GM12891 (cell line): ENCODE results near the gene KCND3.

Source experiments
- DNase-seq: peaks from one replicate; pipeline ENCODE4 v3.0.0; 2011; ENCODE audit warnings: low spot score; ENCODE audit not compliant: insufficient read length
- FAIRE-seq: peaks from 2 replicates; lab custom pipeline; 2011; peaks lifted over from hg19 to GRCh38; lab: Jason Lieb, UNC
- PAX5 ChIP-seq: IDR thresholded peaks from 2 replicates; pipeline ENCODE4 v1.6.1; 2011; ENCODE audit warnings: low read length, moderate library complexity, mild to moderate bottlenecking; ENCODE audit not compliant: insufficient read depth, severe bottlenecking
- POLR2A ChIP-seq: IDR thresholded peaks from 2 replicates; pipeline ENCODE4 v1.6.1; 2011; ENCODE audit warnings: low read depth, low read length, control low read depth
- POLR2AphosphoS5 ChIP-seq: IDR thresholded peaks from 2 replicates; pipeline ENCODE4 v1.6.1; 2011; ENCODE audit warnings: low read depth, low read length, control low read depth
- POU2F2 ChIP-seq: IDR thresholded peaks from 2 replicates; pipeline ENCODE4 v1.6.1; 2011; ENCODE audit warnings: low read depth, mild to moderate bottlenecking, control low read depth, low read length, moderate library complexity
- SPI1 ChIP-seq: IDR thresholded peaks from 2 replicates; pipeline ENCODE4 v1.6.1; 2011; ENCODE audit warnings: low read depth, low read length, control low read depth
- TAF1 ChIP-seq: IDR thresholded peaks from 2 replicates; pipeline ENCODE4 v1.6.1; 2011; ENCODE audit warnings: low read depth, low read length, control low read depth

KCND3 gene

GRCh38 chr1:111990026-111990877 is 784 bp upstream of the KCND3 start:
- TF ChIP-seq POLR2AphosphoS5 (no peak), PAX5 (no peak), POLR2A (no peak), SPI1 (no peak)
- FAIRE-seq (no peak), DNase-seq (no peak)

DNA sequence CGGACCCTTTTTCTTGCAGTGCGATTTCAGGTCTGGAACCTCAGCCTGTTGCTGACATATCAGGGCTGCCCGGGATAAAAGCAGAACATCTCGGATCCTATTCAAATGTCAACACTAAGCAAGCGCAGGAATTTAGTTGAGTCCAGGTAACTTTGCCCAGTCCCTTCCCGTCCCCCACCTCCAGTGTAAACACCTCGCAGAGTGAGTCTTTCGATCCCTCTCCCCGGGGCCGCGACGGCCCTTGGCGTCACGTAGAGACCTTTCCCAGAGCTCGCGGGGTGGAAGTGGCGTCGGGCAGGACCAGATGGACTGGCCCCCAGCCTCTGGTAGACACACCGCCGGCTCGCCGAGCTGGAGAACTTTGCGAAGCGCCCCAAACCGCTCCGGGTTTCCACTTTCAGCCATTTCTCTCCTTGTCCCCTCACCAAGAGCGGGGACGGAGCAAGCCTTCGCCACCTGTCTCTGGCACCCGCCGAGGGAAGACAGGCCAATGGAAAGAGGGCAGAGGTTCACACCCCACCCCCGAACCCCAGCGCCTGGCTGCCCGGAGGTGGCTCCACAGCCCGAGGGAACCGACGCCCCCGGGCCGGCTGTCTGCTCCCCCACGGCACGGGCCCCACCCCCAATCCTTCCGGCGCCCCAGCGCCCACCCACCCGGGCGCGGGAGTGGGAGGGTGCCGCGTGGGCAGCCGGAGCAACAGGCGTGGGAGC is 570 bp downstream of the KCND3 start:
- FAIRE-seq, result no peak
- no peak for DNase-seq
- TF ChIP-seq SPI1 (no peak), TAF1 (no peak), POLR2A (no peak), PAX5 (no peak), POU2F2 (no peak)

GRCh38 chr1:111988377-111988742 is 1.1 kb downstream of the KCND3 start:
- FAIRE-seq (no peak), DNase-seq (no peak)

DNA sequence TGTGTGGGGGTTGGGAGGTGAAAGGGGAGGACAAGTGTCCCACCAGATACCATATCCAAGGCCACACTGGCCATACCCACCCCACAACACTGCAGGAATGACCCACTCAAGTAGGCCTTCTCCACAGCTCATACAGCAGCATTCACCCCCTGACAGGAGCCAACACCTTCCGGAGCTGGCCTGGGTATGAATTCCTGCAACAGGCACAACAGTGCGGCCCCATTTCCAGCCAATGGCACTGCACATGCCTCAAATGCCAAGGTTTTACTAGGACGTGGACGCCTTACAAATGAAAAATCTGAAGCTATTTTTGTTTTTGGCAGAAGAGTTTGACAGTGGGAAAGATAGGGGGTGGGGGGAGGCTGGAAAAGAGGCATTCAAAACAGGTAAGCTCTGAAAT is 2.0 kb downstream of the KCND3 start:
- no peak for TF ChIP-seq POLR2AphosphoS5
- no peak for TF ChIP-seq PAX5
- no peak for TF ChIP-seq POU2F2
- TF ChIP-seq TAF1, result no peak
- TF ChIP-seq SPI1, result no peak
- DNase-seq (no peak), FAIRE-seq (no peak)

More at GRCh38 chr1:111988377-111988742, 1.1 kb downstream of the KCND3 start:
- TF ChIP-seq POLR2A (no peak), SPI1 (no peak), PAX5 (no peak), TAF1 (no peak), POU2F2 (no peak), POLR2AphosphoS5 (no peak)

DNA sequence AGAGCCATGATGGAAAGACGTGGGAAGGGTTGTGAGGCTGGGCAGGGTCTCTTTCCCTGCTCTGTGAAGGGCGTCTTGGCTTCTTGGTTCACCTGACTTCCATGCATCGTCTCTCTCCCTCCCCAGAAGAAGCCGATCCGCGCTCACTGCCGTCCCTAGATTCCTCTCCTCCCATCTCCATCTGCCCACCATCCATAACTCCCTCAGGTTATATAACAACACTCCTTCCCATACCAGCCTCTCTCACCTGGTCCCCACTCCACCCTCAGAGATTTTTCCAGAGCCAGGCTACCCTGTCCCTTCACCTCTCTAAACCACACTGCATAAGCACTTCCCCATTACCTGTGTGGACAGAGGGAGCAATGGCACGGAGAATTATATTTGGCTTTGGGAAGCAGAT is 6.0 kb downstream of the KCND3 start:
- FAIRE-seq, result no peak
- no peak for DNase-seq

DNA sequence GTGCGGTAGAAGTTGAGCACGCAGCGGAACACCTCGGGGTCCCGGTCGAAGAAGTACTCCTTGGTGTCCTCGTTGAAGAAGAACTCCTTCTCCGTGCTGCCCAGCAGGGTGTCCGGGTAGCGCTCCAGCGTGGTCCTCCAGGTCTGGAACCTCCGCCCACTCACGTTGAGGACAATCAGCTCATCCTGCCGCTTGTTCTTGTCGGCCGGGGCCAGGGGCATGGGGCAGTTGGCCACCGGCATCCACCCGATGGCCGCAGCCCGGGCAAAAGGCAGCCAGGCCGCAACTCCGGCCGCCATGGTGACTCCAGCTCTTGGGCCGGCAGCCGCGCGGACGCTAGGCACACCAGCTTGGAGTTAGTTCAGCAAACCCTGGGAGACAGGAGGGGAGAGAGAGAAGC is 7.0 kb downstream of the KCND3 start:
- FAIRE-seq (no peak), DNase-seq (no peak)
- TF ChIP-seq POU2F2 (no peak), POLR2A (no peak), SPI1 (no peak), PAX5 (no peak), POLR2AphosphoS5 (no peak), TAF1 (no peak)

More for the DNA sequence above, 6.0 kb downstream of the KCND3 start:
- no peak for TF ChIP-seq SPI1
- TF ChIP-seq PAX5, result no peak
- TF ChIP-seq POLR2A, result no peak
- TF ChIP-seq POLR2AphosphoS5, result no peak
- no peak for TF ChIP-seq POU2F2
- no peak for TF ChIP-seq TAF1

DNA sequence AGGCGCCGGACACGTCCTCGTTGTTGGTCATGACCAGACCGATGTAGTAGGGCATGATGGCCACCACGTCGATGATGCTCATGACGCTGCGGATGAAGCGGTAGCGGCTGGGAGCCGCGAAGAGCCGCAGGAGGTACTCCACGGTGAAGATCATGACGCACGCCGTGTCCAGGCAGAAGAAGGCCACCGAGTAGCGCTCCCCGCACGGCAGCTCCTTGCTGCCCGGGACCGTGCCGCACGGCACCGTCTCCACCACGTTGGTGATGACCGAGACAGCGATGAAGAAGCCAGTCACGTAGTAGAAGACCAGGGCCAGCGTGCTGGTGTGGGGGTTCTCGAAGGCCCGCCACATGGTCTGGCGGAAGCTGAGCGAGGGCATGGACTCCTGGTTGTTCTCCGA is 7.6 kb downstream of the KCND3 start:
- DNase-seq, result no peak
- TF ChIP-seq POLR2AphosphoS5 (no peak), POU2F2 (no peak), TAF1 (no peak), POLR2A (no peak), SPI1 (no peak), PAX5 (no peak)
- FAIRE-seq, result no peak

GRCh38 chr1:111981090-111981489 is 8.4 kb downstream of the KCND3 start:
- no peak for FAIRE-seq
- DNase-seq, result no peak
- TF ChIP-seq POLR2AphosphoS5 (no peak), TAF1 (no peak), POLR2A (no peak), POU2F2 (no peak), SPI1 (no peak), PAX5 (no peak)

DNA sequence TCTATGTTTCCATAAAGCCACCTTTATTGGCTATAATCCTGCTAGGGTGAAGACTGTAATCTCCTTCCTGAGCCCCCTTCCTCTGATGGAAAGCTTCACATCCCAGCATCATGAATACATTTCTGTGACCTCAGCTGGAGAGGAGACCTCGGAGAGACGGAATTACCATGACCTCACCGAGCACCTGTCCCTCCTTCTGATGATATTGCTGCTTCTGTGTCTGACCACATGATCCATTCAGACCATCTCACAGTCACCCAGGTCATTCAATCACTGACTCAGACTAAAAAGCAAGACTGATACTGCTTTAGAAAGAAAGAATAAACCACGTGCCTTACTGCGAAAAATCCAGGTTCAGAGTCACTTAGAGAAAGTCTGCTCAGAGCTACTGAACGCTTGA is 8.8 kb downstream of the KCND3 start:
- TF ChIP-seq PAX5, result no peak
- no peak for TF ChIP-seq POU2F2
- no peak for TF ChIP-seq TAF1
- TF ChIP-seq SPI1, result no peak
- TF ChIP-seq POLR2A, result no peak
- TF ChIP-seq POLR2AphosphoS5, result no peak
- FAIRE-seq (no peak), DNase-seq (no peak)

DNA sequence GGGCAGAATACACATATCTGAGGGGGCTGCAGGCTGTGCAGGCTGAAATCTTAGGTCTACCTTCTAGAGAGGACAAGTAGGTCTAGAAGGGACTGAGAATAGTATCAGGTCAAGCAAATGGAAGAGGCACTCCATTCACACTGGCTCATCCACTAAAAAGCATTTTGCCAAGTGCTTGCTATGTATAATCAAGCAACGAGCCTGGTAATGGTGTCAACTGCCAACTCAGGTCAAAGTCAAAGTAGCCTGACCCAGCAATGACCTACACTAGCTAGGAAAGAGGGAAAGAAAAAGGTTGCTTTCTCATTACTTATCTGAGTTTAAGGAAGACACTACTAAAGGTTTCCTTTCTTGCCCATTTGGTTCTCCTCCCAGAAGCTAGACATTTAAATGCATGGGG is 10.8 kb downstream of the KCND3 start:
- FAIRE-seq, result no peak
- no peak for DNase-seq

DNA sequence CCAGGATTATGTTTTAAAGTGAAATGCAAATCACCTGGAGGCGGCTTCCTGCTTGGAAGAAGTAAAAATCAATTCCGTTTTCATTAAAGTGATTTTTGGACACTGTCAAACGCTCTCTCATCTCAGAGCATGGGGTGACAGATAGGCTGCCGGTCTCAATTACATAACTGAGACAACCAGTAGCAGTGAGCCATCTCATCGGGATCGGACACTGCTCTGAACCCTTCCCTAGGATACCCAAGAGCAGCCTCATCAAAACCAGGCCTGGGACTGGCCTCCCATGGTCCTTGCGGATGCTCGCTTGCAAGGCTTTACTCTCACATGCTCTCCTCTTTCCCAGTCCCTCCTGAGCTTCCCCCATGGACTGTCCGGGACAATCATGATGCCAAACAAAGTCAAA is 12.1 kb downstream of the KCND3 start:
- no peak for DNase-seq
- no peak for FAIRE-seq
- TF ChIP-seq POLR2AphosphoS5 (no peak), TAF1 (no peak), POLR2A (no peak), PAX5 (no peak), SPI1 (no peak), POU2F2 (no peak)

More for the DNA sequence above, 10.8 kb downstream of the KCND3 start:
- no peak for TF ChIP-seq POLR2AphosphoS5
- no peak for TF ChIP-seq SPI1
- no peak for TF ChIP-seq POU2F2
- TF ChIP-seq POLR2A, result no peak
- no peak for TF ChIP-seq TAF1
- no peak for TF ChIP-seq PAX5
